Stimulated activated CD8-positive, alpha-beta memory T cell treated with anti-CD3 and anti-CD28 coated beads, Interleukin-2, amount 100 ng/mL, for 1 hour (primary cell): ENCODE results near the gene SLC26A6.

Experiments
- DNase-seq, 2 donors: peaks; one replicate each; pipeline ENCODE4 v3.0.0-alpha.2; 2020; ENCODE audit warnings: low read depth in 2 of 2

SLC26A6 gene

GRCh38 chr3:48599077-48599501 lies 36.2 kb downstream of the SLC26A6 start:
- DNase-seq = no peak

- DNase-seq = no peak
These were observed 36.8 kb downstream of the SLC26A6 start for GRCh38 chr3:48598323-48599076.

- DNase-seq = no peak
These were observed 37.9 kb downstream of the SLC26A6 start for GRCh38 chr3:48597408-48597800.

- DNase-seq = no peak
These were observed 38.4 kb downstream of the SLC26A6 start for GRCh38 chr3:48596676-48597407.

- DNase-seq = no peak
These were observed 39.1 kb downstream of the SLC26A6 start for GRCh38 chr3:48596157-48596556.

- no peak for DNase-seq
These were observed 39.6 kb downstream of the SLC26A6 start for GRCh38 chr3:48595526-48596121.

- DNase-seq = no peak
These were observed 40.2 kb downstream of the SLC26A6 start, which contains the start of gene COL7A1 for GRCh38 chr3:48595075-48595525. Gene COL7A1 (minus strand): TSS chr3:48595329. CDS start chr3:48595159, 170 bp downstream.

GRCh38 chr3:48594417-48595049 lies 40.7 kb downstream of the SLC26A6 start:
- no peak for DNase-seq

GRCh38 chr3:48593337-48593736 lies 41.9 kb downstream of the SLC26A6 start:
- DNase-seq = no peak

- no peak for DNase-seq
These were observed 42.7 kb downstream of the SLC26A6 start for GRCh38 chr3:48592519-48593087.

- no peak for DNase-seq
These were observed 43.3 kb downstream of the SLC26A6 start for GRCh38 chr3:48591886-48592518.

- DNase-seq = no peak
These were observed 43.8 kb downstream of the SLC26A6 start for GRCh38 chr3:48591436-48591835.

- DNase-seq = no peak
These were observed 47.0 kb downstream of the SLC26A6 start for GRCh38 chr3:48588230-48588629.

- DNase-seq = no peak
These were observed 47.6 kb downstream of the SLC26A6 start for GRCh38 chr3:48587686-48588085.

- no peak for DNase-seq
These were observed 49.9 kb downstream of the SLC26A6 start for GRCh38 chr3:48585411-48585810.

- no peak for DNase-seq
These were observed 50.4 kb downstream of the SLC26A6 start for GRCh38 chr3:48584836-48585235.

- no peak for DNase-seq
These were observed 53.4 kb downstream of the SLC26A6 start for GRCh38 chr3:48581621-48582481.

GRCh38 chr3:48576647-48577046 lies 58.6 kb downstream of the SLC26A6 start:
- DNase-seq = no peak
